Measurements from ENCODE around the gene GHRHR. TPM values are rescaled to one million over a fixed set of nuclear protein-coding genes. Genes with fewer than 3 reads are reported as not detected.

The GHRHR gene
- total and polyA plus RNA-seq, 2 of the 4 experiments (the other 2 are of a cell fraction), result not detected

DNA sequence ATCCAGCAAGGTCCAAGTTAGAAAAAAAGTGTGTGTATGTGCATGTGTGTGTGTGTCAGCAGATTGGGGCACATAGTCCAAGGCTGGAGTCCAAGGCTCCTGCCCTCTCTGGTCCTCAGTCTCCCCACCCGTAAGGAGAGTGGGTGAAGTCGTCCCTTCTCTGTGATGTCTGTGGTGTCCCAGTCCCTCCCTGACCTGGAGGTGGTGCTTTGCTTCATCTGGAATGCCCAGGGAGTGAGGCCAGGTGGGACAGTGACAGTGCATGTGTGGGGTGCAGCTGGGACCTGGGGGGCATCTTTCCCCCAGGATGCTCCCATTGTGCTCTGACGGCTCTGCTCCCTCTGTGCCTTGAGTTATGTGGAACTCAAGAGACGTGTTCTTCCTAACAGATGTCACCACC is 34.1 kb upstream of the GHRHR start:
- dilution Hi-C loops (cut with HindIII; ENCODE audit: low sequenced_read_pairs, unreplicated experiment), result no loop called here
- Histone ChIP-seq H2AK9ac (replicated peaks; ENCODE audit: low read depth, low read length, poor library complexity) (no peak overlapping the region), H4K91ac (ENCODE audit: insufficient read depth, low read depth, low read length) (no peak overlapping the region), H2BK5ac (ENCODE audit: low read depth, low read length, poor library complexity, severe bottlenecking) (no peak overlapping the region), H3K4me2 (ENCODE audit: low read depth, low read length) (no peak overlapping the region), H2AFZ (replicated peaks; ENCODE audit: low read length, poor library complexity) (no peak overlapping the region), H3K4ac (ENCODE audit: low read depth, low read length) (no peak overlapping the region), H3K23ac (ENCODE audit: low read depth, low read length) (no peak overlapping the region), H3K9me3 (ENCODE audit: control insufficient read depth, insufficient read depth, low read length) (peaks cover 6% of the 10 kb centered on the region), H4K5ac (ENCODE audit: low read depth, low read length) (no peak overlapping the region), H3K14ac (replicated peaks; ENCODE audit: low read depth, low read length) (no peak overlapping the region), H3K4me3 (ENCODE audit: insufficient read depth, low read depth, low read length) (no peak overlapping the region), H3K9ac (ENCODE audit: low read depth, low read length) (no peak overlapping the region), H3K79me1 (ENCODE audit: low read depth in 1 of 2, low read length in 2 of 2) (no peaks in the 10 kb centered on the region), H3K56ac (ENCODE audit: extremely low read depth, insufficient read depth, low read length) (no peak overlapping the region), H4K20me1 (ENCODE audit: insufficient read depth, low read length) (no peaks in the 10 kb centered on the region), H3K27me3 (ENCODE audit: control insufficient read depth, insufficient read depth, low read length) (peaks cover 12% of the 10 kb centered on the region), H3K27ac (ENCODE audit: insufficient read depth, low read length) (no peak overlapping the region), H4K8ac (ENCODE audit: low read depth in 2 of 2, low read length in 2 of 2) (no peak overlapping the region), H3K18ac (ENCODE audit: low read depth, low read length) (no peak overlapping the region), H2AK5ac (ENCODE audit: low read depth, low read length) (no peak overlapping the region), H3K36me3 (ENCODE audit: control insufficient read depth, insufficient read depth, low read length) (no peaks in the 10 kb centered on the region), H2BK120ac (ENCODE audit: low read depth, low read length) (no peak overlapping the region), H3K9me1 (ENCODE audit: insufficient read depth, low read length) (no peaks in the 10 kb centered on the region), H2BK15ac (ENCODE audit: low read depth, low read length) (no peak overlapping the region), H2BK20ac (ENCODE audit: low read depth, low read length) (no peak overlapping the region), H3K4me1 (ENCODE audit: control insufficient read depth, insufficient read depth, low read length) (no peaks in the 10 kb centered on the region)
- DNase-seq (no peak), ATAC-seq (ENCODE audit: low read depth) (no peak)
- ChIA-PET POLR2A (ENCODE audit: unreplicated experiment) (no interaction called here), CTCF (interaction anchor here (0.6 to 0.7 kb wide), 2 partner anchors 126 to 782 kb away, joined by 3 read pairs; no protein-coding TSS in a partner anchor)
- BruUV-seq (replicated peaks), result no TSS peak
- in situ Hi-C loops (cut with MboI; ENCODE audit: low sequenced_read_pairs), result no loop called here
- no peak for TF ChIP-seq NFE2L2 (IDR thresholded peaks at IDR 0.05; ENCODE audit: low read depth, low read length)
- TF ChIP-seq MAZ (IDR thresholded peaks at IDR 0.05; ENCODE audit: borderline replicate concordance, low read depth, low read length), result no peak
- TF ChIP-seq RAD21 (IDR thresholded peaks at IDR 0.05; ENCODE audit: low read length), result no peak
- TF ChIP-seq, protein P1, sequence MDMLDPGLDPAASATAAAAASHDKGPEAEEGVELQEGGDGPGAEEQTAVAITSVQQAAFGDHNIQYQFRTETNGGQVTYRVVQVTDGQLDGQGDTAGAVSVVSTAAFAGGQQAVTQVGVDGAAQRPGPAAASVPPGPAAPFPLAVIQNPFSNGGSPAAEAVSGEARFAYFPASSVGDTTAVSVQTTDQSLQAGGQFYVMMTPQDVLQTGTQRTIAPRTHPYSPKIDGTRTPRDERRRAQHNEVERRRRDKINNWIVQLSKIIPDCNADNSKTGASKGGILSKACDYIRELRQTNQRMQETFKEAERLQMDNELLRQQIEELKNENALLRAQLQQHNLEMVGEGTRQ (IDR thresholded peaks at IDR 0.05; ENCODE audit: low read depth, low read length), result no peak
- TF ChIP-seq SMC3 (IDR thresholded peaks at IDR 0.05; ENCODE audit: low read depth, low read length), result no peak
- no peak for TF ChIP-seq POLR2A (IDR thresholded peaks at IDR 0.05; ENCODE audit: low read depth, low read length)
- no peak for TF ChIP-seq CEBPB (IDR thresholded peaks at IDR 0.05; ENCODE audit: low read depth, low read length)
- TF ChIP-seq FOS (IDR thresholded peaks at IDR 0.05; ENCODE audit: low read depth, low read length), result no peak
- TF ChIP-seq BHLHE40 (IDR thresholded peaks at IDR 0.05; ENCODE audit: low read depth, low read length), result no peak
- TF ChIP-seq, protein P2, sequence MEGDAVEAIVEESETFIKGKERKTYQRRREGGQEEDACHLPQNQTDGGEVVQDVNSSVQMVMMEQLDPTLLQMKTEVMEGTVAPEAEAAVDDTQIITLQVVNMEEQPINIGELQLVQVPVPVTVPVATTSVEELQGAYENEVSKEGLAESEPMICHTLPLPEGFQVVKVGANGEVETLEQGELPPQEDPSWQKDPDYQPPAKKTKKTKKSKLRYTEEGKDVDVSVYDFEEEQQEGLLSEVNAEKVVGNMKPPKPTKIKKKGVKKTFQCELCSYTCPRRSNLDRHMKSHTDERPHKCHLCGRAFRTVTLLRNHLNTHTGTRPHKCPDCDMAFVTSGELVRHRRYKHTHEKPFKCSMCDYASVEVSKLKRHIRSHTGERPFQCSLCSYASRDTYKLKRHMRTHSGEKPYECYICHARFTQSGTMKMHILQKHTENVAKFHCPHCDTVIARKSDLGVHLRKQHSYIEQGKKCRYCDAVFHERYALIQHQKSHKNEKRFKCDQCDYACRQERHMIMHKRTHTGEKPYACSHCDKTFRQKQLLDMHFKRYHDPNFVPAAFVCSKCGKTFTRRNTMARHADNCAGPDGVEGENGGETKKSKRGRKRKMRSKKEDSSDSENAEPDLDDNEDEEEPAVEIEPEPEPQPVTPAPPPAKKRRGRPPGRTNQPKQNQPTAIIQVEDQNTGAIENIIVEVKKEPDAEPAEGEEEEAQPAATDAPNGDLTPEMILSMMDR (conservative IDR thresholded peaks at IDR 0.05; ENCODE audit: low read depth, low read length), result no peak
- no peak for TF ChIP-seq RCOR1 (IDR thresholded peaks at IDR 0.05; ENCODE audit: insufficient replicate concordance, low read length)
- TF ChIP-seq MXI1 (IDR thresholded peaks at IDR 0.05; ENCODE audit: borderline replicate concordance, low read depth, low read length), result no peak
- TF ChIP-seq CHD1 (IDR thresholded peaks at IDR 0.05; ENCODE audit: low read depth, low read length), result no peak
- TF ChIP-seq, protein P3, sequence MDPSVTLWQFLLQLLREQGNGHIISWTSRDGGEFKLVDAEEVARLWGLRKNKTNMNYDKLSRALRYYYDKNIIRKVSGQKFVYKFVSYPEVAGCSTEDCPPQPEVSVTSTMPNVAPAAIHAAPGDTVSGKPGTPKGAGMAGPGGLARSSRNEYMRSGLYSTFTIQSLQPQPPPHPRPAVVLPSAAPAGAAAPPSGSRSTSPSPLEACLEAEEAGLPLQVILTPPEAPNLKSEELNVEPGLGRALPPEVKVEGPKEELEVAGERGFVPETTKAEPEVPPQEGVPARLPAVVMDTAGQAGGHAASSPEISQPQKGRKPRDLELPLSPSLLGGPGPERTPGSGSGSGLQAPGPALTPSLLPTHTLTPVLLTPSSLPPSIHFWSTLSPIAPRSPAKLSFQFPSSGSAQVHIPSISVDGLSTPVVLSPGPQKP (IDR thresholded peaks at IDR 0.05; ENCODE audit: borderline replicate concordance, low read depth, low read length), result no peak
- intact Hi-C loops (cut with micrococcal nuclease), result no loop called here
- WGBS, 2 experiments (ENCODE audit: extremely low coverage in 2 of 2, insufficient read length in 1 of 2), result no CpG with 5 or more reads among the region's 4 CpGs
